Right forelimb (tissue), 1 donor: Measurements from ENCODE around the gene PI4KA.
"Not testable (repeated sequence)": the region's sequence is repeated elsewhere in the genome, so short reads cannot be mapped to it uniquely, and the experiment has no call there.

Experiments used
- DNase-seq: peaks from one replicate; pipeline ENCODE4 v3.0.0-alpha.2; 2018

The PI4KA gene

GRCh38 chr22:20687356-20688172, 171.0 kb downstream of the PI4KA start:
- not testable (repeated sequence) for DNase-seq

DNA sequence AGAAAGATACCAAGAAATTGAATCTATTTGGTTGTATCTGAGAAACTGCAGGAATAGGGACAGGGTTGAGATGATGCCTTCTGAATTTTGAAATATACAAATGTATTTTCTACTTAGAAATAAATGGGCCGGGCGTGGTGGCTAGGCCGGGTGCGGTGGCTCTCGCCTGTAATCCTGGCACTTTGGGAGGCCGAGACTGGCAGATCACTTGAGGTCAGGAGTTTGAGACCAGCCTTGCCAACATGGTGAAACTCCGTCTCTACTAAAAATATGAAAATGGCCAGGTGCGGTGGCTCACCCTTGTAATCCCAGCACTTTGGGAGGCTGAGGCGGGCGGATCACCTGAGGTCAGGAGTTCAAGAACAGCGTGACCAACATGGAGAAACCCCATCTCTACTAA, 172.8 kb downstream of the PI4KA start:
- not testable (repeated sequence) for DNase-seq

- not testable (repeated sequence) for DNase-seq
Measured at GRCh38 chr22:20678792-20679435, 179.7 kb downstream of the PI4KA start.

GRCh38 chr22:20677684-20678242, 180.8 kb downstream of the PI4KA start:
- no peak for DNase-seq

- not testable (repeated sequence) for DNase-seq
Measured at GRCh38 chr22:20675613-20676012, 183.0 kb downstream of the PI4KA start.

GRCh38 chr22:20674998-20675397, 183.6 kb downstream of the PI4KA start:
- no peak for DNase-seq

- no peak for DNase-seq
Measured at GRCh38 chr22:20673295-20674195, 185.1 kb downstream of the PI4KA start.

DNA sequence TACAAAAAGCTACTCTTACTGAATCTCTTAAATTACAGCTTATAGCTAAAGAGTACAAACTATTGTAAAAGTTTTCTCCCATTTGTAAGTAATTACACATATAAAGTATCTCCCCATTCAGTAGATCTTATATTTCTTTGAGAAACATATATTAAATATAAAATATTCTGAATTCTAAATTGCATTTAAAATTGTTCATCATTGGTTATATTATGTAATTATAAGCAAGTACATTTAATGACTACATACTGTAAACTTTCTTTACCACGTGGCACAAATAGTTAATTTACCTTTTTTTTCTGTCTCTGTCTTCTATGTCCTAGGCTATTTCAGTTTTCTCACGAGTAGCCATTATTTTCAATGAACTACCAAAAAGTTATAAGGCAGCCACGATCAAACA, 185.9 kb downstream of the PI4KA start:
- no peak for DNase-seq

DNA sequence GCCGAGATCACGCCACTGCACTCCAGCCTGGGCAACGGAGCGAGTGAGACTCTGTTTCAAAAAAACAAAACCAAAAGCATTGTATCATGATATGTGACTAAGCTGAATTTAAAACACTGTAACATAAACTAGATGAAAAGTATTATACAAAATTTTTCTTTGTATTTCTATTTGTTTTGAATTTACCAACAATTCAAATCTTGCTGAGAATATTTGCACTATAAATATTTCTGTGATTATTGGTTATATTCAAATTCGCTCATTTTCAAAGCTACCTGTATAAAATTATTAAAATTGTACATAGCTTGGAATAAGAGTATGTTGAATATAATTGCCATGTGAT, 186.6 kb downstream of the PI4KA start:
- no peak for DNase-seq

DNA sequence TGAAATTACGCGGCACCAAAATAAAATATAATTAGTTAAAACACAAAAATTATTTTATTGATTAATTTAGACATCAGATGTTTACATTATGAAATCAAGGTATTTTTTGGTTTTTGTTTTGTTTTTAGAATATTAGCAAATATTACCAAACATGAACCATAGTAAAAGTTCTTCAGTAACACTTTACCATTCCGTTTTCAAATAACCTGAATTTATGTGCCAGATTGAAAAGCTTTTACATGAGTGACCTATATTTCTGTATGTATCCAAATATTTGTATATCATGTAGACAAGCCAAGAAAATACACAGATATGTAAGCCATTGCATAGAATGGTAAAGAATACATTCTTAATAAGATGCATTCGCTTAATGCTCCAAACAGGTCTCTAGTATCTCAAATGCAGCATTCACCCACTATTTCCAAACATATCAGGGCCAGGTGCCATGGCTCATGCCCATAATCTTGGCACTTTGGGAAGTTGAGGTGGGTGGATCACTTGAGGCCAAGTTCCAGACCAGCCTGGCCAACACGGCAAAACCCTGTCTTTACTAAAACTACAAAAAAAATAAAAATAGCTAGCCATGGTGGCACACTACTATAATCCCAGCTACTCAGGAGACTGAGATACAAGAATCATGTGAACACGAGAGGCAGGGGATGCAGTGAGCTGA, 187.1 kb downstream of the PI4KA start:
- DNase-seq = no peak

- not testable (repeated sequence) for DNase-seq
Measured at GRCh38 chr22:20670457-20671261, 188.0 kb downstream of the PI4KA start.

DNA sequence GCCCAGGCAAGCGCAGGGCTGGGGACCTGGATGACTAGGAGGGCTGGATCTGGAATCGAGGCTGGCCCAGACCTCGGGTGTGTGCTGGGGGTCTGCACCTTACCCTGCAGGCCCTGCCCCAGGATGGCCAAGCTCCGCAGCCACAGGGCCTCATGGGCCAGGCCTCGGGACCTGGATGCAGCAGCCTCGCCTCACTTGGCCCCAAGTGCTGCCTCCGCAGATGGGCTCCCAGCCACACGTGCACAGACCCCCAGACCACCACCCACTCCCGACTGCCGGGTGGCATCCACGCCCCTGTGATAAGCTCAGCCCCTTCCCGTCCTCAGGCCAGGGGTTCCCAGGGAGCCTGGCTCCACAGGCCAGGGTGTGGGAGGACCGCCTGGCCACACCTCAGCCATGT, 188.7 kb downstream of the PI4KA start:
- DNase-seq = not testable (repeated sequence)

DNA sequence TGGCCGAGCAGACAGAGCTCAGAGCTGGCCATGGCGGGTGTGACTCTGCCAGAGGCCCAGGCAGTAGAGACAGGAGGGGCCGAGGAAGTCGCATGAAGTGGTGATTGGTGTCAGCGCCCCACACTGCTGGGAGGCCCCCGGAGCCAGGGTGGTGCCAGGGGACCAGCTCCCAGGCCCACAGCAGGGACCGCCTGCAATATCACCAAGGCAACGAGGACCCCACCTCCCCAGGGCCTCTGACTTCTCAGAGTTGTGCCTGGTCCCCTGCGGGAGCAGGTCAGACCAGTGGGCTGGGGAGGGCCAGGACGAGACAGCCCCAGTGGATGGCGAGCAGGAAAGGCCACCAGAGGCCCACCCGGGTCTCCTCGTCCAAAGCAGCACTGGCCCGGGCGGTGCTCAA, 189.1 kb downstream of the PI4KA start:
- DNase-seq = not testable (repeated sequence)

- DNase-seq = not testable (repeated sequence)
Measured at GRCh38 chr22:20668769-20669168, 189.8 kb downstream of the PI4KA start.

- DNase-seq = not testable (repeated sequence)
Measured at GRCh38 chr22:20668226-20668625, 190.4 kb downstream of the PI4KA start.

GRCh38 chr22:20667548-20667947, 191.1 kb downstream of the PI4KA start:
- not testable (repeated sequence) for DNase-seq

DNA sequence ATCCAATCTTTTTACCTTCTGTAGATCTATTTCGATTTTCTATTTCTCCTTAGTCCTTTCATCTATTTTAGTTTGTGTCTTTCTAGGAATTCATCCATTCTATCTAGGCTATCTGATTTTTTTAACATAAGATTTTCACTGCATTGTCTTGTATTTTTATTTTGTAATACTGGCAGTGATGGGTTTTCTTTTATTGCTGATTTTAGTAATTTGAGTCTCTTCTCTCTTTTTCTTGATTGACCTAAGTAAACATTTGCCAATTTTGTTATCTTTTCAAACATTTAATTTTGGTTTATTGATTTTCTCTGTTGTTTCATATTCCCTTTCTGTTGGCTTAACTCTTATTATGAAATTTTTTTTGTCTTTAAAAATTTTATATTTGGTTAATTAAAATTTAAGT, 192.1 kb downstream of the PI4KA start:
- DNase-seq = no peak

DNA sequence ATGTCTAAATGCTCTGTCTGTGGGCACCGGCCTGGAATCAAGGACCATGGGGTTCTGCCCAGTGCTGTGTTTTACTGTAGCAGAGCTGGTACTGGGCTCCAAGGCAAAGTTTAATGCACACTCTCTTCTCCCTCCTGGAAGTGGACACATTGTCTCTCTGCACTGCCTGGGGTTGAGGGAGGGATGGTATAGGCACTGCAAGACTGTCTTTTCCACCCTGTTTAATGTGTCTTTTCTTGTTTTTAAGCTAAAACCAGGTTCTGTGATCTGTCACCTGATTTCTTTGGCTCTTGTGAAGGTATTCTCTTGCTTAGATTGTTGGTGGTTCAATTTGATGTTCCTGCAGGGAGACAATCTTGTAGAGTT, 194.0 kb downstream of the PI4KA start:
- no peak for DNase-seq

DNA sequence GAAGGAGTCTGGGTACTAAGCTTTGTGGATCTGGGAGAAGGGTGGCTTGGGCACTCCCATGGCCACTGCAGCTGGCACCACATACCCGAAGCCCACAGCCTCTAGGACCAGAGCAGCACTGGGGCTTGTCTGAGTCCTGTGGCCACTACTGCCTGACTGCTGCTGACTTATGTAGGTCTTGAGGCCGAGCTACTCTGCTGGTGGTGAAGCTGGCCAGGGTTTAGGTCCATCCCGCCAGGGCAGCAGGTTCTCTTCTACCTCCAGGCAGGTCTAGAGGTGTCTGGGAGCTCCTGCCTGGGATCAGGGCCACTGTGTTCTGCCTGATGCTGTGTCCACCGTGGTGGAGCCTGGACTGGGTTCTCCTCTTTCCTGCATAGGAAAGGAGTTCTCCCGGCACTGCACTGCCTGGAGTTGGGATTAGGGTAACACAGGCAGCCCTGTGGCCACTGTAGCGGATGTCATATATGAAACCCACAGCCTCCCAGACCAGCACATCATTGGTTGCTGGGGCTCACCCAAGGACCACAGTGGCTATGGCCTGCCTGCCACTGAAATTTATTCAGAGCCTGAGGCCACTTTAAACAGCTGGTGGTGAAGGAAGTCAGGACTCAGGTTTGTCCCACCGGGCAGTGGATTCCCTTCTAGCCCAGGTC, 194.5 kb downstream of the PI4KA start:
- no peak for DNase-seq

GRCh38 chr22:20663137-20663828, 195.3 kb downstream of the PI4KA start:
- no peak for DNase-seq
